ENCODE measurements around the gene SLC24A3. TPM values are rescaled to one million over a fixed set of nuclear protein-coding genes. Genes with fewer than 3 reads are reported as not detected.

Gene SLC24A3
- total and polyA plus RNA-seq, 2 of the 13 experiments (the other 11 are each of a cell fraction or from before 2014, with no cell fraction given), result not detected

DNA sequence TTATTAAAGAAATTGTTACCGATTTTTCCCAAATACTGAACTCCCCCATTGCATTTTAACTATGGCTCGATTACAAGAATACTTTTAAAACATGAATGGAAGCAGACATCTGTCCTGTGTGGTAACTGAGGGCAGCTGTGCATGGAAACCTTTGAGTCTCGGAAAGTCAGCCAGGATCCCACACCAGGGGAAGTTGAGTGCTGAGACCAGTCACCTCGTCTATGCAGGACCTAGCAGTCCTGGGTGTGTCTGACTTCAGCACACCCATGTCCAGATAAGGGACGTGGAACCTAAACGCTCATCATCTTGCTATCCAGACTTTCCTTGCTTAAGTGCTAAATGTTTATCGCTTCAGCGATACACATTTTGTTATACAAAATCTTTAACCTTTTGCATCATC is 551.8 kb downstream of the SLC24A3 start (continued):
- no peak for TF ChIP-seq ZNF121 (CRISPR knock-in tag; IDR thresholded peaks at IDR 0.05)
- TF ChIP-seq ISX (CRISPR knock-in tag; conservative IDR thresholded peaks at IDR 0.05), result no peak
- no peak for TF ChIP-seq ARNT (IDR thresholded peaks at IDR 0.05)

GRCh38 chr20:19765266-19765665 is 552.8 kb downstream of the SLC24A3 start:
- no peak for TF ChIP-seq ZNF207 (IDR thresholded peaks at IDR 0.05; ENCODE audit: borderline replicate concordance)
- peak; percentile 95 for TF ChIP-seq ZNF7 (CRISPR knock-in tag; IDR thresholded peaks at IDR 0.05)
- TF ChIP-seq ATM (IDR thresholded peaks at IDR 0.05; ENCODE audit: borderline replicate concordance), result no peak
- ChIA-PET CTCF (ENCODE audit: low intra/inter-chr PET ratio, low total read pairs) (no interaction called here), POLR2A (no interaction called here)
- Histone ChIP-seq H3K79me2 (ENCODE audit: insufficient read depth, low read length) (no peaks in the 10 kb centered on the region), H3K9ac (ENCODE audit: insufficient read depth, low read depth, low read length) (no peak overlapping the region), H3K27ac (ENCODE audit: extremely low read length, insufficient read depth, low read length) (no peak overlapping the region), H3K4me1 (ENCODE audit: insufficient read depth, low read length) (peaks cover 10% of the 10 kb centered on the region), H4K20me1 (ENCODE audit: insufficient read depth, low read length) (no peaks in the 10 kb centered on the region), H3K27me3 (ENCODE audit: control insufficient read depth in 1 of 2, insufficient read depth in 2 of 2, low read length in 2 of 2) (no peaks in the 10 kb centered on the region), H3K9me3 (ENCODE audit: low read length) (no peaks in the 10 kb centered on the region), H3K36me3 (replicated peaks in 1 of 2; ENCODE audit: control insufficient read depth in 1 of 2, insufficient read depth in 2 of 2, low read length in 2 of 2) (no peaks in the 10 kb centered on the region), H3K4me2 (ENCODE audit: low read depth, low read length) (no peak overlapping the region), H2AFZ (ENCODE audit: low read length) (no peak overlapping the region), H3K4me3 (replicated peaks in 1 of 3; ENCODE audit: insufficient read depth in 1 of 3, low read depth in 2 of 3, low read length in 3 of 3) (no peak overlapping the region)
- intact Hi-C loops (cut with micrococcal nuclease; ENCODE audit: unreplicated experiment), result no loop called here
- DNase-seq (ENCODE audit: low spot score) (no peak), ATAC-seq (peak; percentile 71), FAIRE-seq (peak; percentile 72)
- no TSS peak for BruUV-seq (replicated peaks)
- 87% methylated on average over 1 of the region's 2 CpGs for WGBS (ENCODE audit: low lambda C conversion rate)
- in situ Hi-C loops (cut with HindIII; ENCODE audit: extremely low pct_ligation_motif_present, low pct_unique_long_range_greater_than_20kb), result no loop called here

- H3K79me2 ChIP-seq (ENCODE audit: insufficient read depth, low read length), result no peaks in the 10 kb centered on the region
- ChIA-PET CTCF (ENCODE audit: low intra/inter-chr PET ratio, low total read pairs) (no interaction called here), POLR2A (no interaction called here)
- intact Hi-C loops (cut with micrococcal nuclease; ENCODE audit: unreplicated experiment), result no loop called here
- ATAC-seq (no peak), DNase-seq (ENCODE audit: low spot score) (no peak), FAIRE-seq (no peak)
- H3K4me3 ChIP-seq (replicated peaks in 1 of 3; ENCODE audit: insufficient read depth in 1 of 3, low read depth in 2 of 3, low read length in 3 of 3), result no peak overlapping the region
- H3K4me1 ChIP-seq (ENCODE audit: insufficient read depth, low read length), result peaks cover 8% of the 10 kb centered on the region; the same call in 1 of the 2 replicates
- no peaks in the 10 kb centered on the region for H3K36me3 ChIP-seq (replicated peaks in 1 of 2; ENCODE audit: control insufficient read depth in 1 of 2, insufficient read depth in 2 of 2, low read length in 2 of 2)
- no peak overlapping the region for H3K9ac ChIP-seq (ENCODE audit: insufficient read depth, low read depth, low read length)
- no peaks in the 10 kb centered on the region for H3K9me3 ChIP-seq (ENCODE audit: low read length)
- in situ Hi-C loops (cut with HindIII; ENCODE audit: extremely low pct_ligation_motif_present, low pct_unique_long_range_greater_than_20kb), result no loop called here
- WGBS (ENCODE audit: low lambda C conversion rate), result 88% methylated on average over 4 of the region's 4 CpGs
- no peak overlapping the region for H2AFZ ChIP-seq (ENCODE audit: low read length)
- H4K20me1 ChIP-seq (ENCODE audit: insufficient read depth, low read length), result no peaks in the 10 kb centered on the region
- no TSS peak for BruUV-seq (replicated peaks)
- H3K27ac ChIP-seq (ENCODE audit: extremely low read length, insufficient read depth, low read length), result no peak overlapping the region
- no peaks in the 10 kb centered on the region for H3K27me3 ChIP-seq (ENCODE audit: control insufficient read depth in 1 of 2, insufficient read depth in 2 of 2, low read length in 2 of 2)
- no peak overlapping the region for H3K4me2 ChIP-seq (ENCODE audit: low read depth, low read length)
- TF ChIP-seq, protein P1, sequence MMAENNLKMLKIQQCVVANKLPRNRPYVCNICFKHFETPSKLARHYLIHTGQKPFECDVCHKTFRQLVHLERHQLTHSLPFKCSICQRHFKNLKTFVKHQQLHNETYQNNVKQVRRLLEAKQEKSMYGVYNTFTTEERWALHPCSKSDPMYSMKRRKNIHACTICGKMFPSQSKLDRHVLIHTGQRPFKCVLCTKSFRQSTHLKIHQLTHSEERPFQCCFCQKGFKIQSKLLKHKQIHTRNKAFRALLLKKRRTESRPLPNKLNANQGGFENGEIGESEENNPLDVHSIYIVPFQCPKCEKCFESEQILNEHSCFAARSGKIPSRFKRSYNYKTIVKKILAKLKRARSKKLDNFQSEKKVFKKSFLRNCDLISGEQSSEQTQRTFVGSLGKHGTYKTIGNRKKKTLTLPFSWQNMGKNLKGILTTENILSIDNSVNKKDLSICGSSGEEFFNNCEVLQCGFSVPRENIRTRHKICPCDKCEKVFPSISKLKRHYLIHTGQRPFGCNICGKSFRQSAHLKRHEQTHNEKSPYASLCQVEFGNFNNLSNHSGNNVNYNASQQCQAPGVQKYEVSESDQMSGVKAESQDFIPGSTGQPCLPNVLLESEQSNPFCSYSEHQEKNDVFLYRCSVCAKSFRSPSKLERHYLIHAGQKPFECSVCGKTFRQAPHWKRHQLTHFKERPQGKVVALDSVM (CRISPR knock-in tag; IDR thresholded peaks at IDR 0.05), result no peak
- TF ChIP-seq ARHGAP35 (CRISPR knock-in tag; IDR thresholded peaks at IDR 0.05; ENCODE audit: borderline replicate concordance), result no peak
- TF ChIP-seq, protein P2, sequence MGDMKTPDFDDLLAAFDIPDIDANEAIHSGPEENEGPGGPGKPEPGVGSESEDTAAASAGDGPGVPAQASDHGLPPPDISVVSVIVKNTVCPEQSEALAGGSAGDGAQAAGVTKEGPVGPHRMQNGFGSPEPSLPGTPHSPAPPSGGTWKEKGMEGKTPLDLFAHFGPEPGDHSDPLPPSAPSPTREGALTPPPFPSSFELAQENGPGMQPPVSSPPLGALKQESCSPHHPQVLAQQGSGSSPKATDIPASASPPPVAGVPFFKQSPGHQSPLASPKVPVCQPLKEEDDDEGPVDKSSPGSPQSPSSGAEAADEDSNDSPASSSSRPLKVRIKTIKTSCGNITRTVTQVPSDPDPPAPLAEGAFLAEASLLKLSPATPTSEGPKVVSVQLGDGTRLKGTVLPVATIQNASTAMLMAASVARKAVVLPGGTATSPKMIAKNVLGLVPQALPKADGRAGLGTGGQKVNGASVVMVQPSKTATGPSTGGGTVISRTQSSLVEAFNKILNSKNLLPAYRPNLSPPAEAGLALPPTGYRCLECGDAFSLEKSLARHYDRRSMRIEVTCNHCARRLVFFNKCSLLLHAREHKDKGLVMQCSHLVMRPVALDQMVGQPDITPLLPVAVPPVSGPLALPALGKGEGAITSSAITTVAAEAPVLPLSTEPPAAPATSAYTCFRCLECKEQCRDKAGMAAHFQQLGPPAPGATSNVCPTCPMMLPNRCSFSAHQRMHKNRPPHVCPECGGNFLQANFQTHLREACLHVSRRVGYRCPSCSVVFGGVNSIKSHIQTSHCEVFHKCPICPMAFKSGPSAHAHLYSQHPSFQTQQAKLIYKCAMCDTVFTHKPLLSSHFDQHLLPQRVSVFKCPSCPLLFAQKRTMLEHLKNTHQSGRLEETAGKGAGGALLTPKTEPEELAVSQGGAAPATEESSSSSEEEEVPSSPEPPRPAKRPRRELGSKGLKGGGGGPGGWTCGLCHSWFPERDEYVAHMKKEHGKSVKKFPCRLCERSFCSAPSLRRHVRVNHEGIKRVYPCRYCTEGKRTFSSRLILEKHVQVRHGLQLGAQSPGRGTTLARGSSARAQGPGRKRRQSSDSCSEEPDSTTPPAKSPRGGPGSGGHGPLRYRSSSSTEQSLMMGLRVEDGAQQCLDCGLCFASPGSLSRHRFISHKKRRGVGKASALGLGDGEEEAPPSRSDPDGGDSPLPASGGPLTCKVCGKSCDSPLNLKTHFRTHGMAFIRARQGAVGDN (CRISPR knock-in tag; IDR thresholded peaks at IDR 0.05), result no peak
- no peak for TF ChIP-seq HNRNPK (IDR thresholded peaks at IDR 0.05; ENCODE audit: low read depth, low read length, poor library complexity, severe bottlenecking)
Observed at GRCh38 chr20:19765913-19766312, 553.5 kb downstream of the SLC24A3 start.
